Measurements from ENCODE around the gene SBF1. TPM values are rescaled to one million over a fixed set of nuclear protein-coding genes. Genes with fewer than 3 reads are reported as not detected.

The SBF1 gene
- total and polyA plus RNA-seq, 12 donors = 41.0 to 73.0 (median 48.1) TPM

DNA sequence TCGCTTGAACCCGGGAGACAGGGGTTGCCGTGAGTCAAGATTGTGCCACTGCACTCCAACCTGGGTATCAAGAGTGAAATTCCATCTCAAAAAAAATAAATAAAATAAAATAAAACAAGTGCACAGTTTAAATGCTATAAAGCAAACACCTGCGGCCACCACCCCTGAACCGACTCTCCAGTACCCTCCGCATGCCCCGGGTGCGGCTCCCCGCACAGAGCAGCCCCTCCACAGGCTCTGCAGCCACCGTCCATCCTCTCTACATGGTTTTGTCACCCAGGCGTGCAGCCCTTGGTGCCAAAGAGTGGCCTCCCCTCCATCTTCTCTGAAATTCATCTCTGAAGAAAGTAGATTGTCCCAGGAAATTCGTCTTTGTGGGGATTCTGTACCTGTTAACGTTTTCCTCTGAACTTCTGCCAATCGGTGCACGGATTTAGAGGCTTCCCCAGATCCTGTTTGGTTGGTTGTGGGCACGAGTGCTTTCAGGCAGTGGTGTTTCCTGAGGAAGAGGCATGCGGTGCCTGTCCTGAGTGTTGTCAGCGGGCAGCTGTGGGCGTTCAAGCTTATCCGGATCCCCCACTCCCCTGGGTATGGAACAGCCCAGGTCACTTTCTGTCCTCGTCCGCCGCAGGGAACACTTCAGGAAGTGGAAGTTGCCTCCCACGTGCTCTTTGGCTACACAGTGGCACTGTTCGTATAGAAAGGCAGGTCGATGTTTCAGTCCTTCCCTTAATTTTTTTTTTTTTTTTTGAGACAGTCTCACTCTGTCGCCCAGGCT is 15.9 kb upstream of the SBF1 start:
- 57 to 62% methylated on average over 27 of the region's 27 CpGs for WGBS, 2 donors
- intact Hi-C loops (cut with DNase I) = no loop called here
- Histone ChIP-seq H3K9me3 (no peaks in the 10 kb centered on the region), H3K4me3 (no peak overlapping the region), H3K4me1 (no peaks in the 10 kb centered on the region), H3K27me3 (peaks cover 0 to 20% (median 14%) of the 10 kb centered on the region in 7 donors), H3K27ac (no peak overlapping the region), H3K36me3 (no peaks in the 10 kb centered on the region)
- DNase-seq (no peak), ATAC-seq (no peak)
- TF ChIP-seq, protein P1, sequence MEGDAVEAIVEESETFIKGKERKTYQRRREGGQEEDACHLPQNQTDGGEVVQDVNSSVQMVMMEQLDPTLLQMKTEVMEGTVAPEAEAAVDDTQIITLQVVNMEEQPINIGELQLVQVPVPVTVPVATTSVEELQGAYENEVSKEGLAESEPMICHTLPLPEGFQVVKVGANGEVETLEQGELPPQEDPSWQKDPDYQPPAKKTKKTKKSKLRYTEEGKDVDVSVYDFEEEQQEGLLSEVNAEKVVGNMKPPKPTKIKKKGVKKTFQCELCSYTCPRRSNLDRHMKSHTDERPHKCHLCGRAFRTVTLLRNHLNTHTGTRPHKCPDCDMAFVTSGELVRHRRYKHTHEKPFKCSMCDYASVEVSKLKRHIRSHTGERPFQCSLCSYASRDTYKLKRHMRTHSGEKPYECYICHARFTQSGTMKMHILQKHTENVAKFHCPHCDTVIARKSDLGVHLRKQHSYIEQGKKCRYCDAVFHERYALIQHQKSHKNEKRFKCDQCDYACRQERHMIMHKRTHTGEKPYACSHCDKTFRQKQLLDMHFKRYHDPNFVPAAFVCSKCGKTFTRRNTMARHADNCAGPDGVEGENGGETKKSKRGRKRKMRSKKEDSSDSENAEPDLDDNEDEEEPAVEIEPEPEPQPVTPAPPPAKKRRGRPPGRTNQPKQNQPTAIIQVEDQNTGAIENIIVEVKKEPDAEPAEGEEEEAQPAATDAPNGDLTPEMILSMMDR (IDR thresholded peaks at IDR 0.05) = no peak

DNA sequence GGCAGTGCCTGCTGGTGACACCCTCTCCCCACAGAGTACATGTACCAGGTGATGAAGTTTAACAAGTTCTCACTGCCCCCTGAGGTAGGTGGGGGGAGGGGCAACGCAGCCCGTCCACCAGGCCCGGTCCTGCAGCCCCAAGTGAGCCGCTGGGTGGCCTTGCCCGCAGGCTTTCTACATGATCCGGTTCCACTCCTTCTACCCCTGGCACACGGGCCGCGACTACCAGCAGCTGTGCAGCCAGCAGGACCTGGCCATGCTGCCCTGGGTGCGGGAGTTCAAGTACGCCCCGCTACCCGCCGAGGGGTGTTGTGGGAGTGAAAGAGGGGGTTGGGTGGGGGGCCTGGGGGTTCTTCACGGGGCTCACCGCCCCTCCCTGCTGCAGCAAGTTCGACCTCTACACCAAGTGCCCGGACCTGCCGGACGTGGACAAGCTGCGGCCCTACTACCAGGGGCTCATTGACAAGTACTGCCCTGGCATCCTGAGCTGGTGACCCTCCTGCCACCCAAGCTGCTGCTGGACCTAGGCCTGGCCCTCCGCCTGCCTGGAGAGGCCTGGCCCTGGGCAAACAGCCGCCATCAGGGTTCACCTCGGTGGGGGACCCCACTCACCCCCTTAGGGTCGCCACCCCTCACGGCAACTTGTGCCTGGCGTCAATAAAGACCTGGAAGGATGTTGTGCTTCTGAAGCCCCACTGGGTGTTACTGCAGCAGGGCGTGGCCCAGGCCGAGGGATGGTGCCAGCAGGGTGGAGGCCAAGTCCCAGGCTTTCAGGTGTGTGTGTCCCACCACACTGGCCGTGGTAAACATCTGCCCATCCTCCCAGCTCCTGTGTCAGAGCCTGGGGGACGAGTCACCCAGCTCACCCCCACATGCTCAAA is 14.8 kb upstream of the SBF1 start:
- WGBS, 2 donors = 80 to 83% methylated on average over 27 to 31 of the region's 31 CpGs
- Histone ChIP-seq H3K36me3 (no peaks in the 10 kb centered on the region), H3K4me3 (no peak overlapping the region), H3K27me3 (peaks cover 0 to 25% (median 19%) of the 10 kb centered on the region in 7 donors), H3K9me3 (no peaks in the 10 kb centered on the region), H3K4me1 (no peaks in the 10 kb centered on the region), H3K27ac (no peak overlapping the region)
- TF ChIP-seq, protein P1 (IDR thresholded peaks at IDR 0.05) = no peak
- ATAC-seq (no peak), DNase-seq (no peak)
- intact Hi-C loops (cut with DNase I) = no loop called here

DNA sequence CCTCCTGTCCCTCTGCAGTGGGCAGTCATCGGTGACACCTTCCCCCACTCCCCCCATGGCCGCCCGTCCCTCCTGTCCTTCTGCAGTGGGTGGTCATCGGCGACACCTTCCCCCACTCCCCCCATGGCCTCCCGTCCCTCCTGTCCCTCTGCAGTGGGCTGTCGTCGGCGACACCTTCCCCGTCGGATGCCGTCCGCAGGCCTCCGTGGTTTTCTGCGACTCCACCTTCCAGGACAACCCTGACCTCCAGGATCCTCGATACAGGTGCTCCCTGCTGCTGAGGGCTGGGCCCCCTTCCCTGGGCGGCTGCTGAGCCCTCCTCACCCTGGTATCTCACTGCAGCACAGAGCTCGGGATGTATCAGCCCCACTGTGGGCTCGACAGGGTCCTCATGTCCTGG is 14.1 kb upstream of the SBF1 start:
- ATAC-seq (no peak), DNase-seq (no peak)
- TF ChIP-seq, protein P1 (IDR thresholded peaks at IDR 0.05) = no peak
- no peak overlapping the region for H3K4me3 ChIP-seq
- intact Hi-C loops (cut with DNase I) = no loop called here
- H3K27ac ChIP-seq = no peak overlapping the region
- H3K27me3 ChIP-seq = peaks cover 0 to 32% (median 26%) of the 10 kb centered on the region in 7 donors
- no peaks in the 10 kb centered on the region for H3K36me3 ChIP-seq
- WGBS, 2 donors = 55 to 75% methylated on average over 15 to 19 of the region's 19 CpGs
- H3K9me3 ChIP-seq = no peaks in the 10 kb centered on the region
- no peaks in the 10 kb centered on the region for H3K4me1 ChIP-seq

DNA sequence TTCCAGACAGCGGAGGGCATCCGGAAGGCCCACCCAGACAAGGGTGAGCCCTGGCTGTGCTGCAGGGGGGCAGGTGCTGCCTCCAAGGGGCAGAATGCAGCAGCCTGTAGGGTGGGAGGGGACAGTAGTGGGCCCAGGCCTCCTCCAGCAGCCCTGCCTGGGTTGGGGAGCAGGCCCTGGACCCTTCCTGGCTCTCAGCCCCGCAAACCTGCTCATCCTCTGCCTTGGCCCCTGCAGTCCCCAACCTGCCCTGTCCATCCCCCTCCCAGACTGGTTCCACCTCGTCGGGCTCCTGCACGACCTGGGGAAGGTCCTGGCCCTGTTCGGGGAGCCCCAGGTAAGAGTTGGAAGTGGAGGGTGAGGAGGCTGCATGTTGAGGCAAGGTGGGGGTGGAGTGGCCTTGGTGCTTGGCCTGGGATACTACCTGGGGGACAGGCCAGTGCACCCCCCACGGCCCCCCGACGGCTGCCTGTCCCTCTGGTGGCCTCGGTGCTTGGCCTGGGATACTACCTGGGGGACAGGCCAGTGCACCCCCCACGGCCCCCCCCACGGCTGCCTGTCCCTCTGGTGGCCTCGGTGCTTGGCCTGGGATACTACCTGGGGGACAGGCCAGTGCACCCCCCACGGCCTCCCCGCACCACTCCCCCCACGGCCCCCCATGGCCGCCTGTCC is 13.3 kb upstream of the SBF1 start:
- WGBS, 2 donors = 73 to 79% methylated on average over 18 of the region's 18 CpGs
- Histone ChIP-seq H3K27me3 (peaks cover 0 to 39% (median 34%) of the 10 kb centered on the region in 7 donors), H3K4me3 (no peak overlapping the region), H3K9me3 (no peaks in the 10 kb centered on the region), H3K36me3 (no peaks in the 10 kb centered on the region), H3K4me1 (no peaks in the 10 kb centered on the region), H3K27ac (no peak overlapping the region)
- DNase-seq = no peak
- TF ChIP-seq, protein P1 (IDR thresholded peaks at IDR 0.05) = no peak
- peak in 1 of 8 donors; percentile 35 for ATAC-seq
- intact Hi-C loops (cut with DNase I) = no loop called here

All from heart right ventricle (tissue), 16 donors.